Measurements from ENCODE around the gene SHROOM1.
"Not testable (repeated sequence)": the region's sequence is repeated elsewhere in the genome, so short reads cannot be mapped to it uniquely, and the experiment has no call there.

GRCh38 chr5:132806804-132807162 is 23.7 kb downstream of the SHROOM1 start:
- not testable (repeated sequence) for TF ChIP-seq CTCF, POLR2A (IDR thresholded peaks at IDR 0.05)
